HepG2 (cell line): ENCODE data around the gene TSC22D2. TPM values are rescaled to one million over a fixed set of nuclear protein-coding genes. Genes with fewer than 3 reads are reported as not detected.

Experiments
- ATAC-seq: fragments of 200-7000 bp; cut with Tn5 transposase; 3 replicates; pipeline ENCODE4 v1.9.1; 2020; ENCODE audit warnings: mild to moderate bottlenecking, moderate library complexity
- BruUV-seq: library from RNA; stranded (reverse); fragments of 400-500 nt; replicated peaks from 2 replicates; lab custom pipeline; 2021; lab: Mats Ljungman, UMichigan
- CTCF ChIA-PET: fragments of 300-600 bp; formaldehyde crosslinking; extraction: SDS; loops from one replicate; lab custom pipeline; 2021; ENCODE audit warnings: low total read pairs, inconsistent platforms, low intra/inter-chr PET ratio; lab: Yijun Ruan, JAX
- POLR2A ChIA-PET: fragments of 350-600 bp; sonication (Branson Sonifier 250); formaldehyde crosslinking; loops from one replicate; lab custom pipeline; 2020; ENCODE audit warnings: antibody characterized with exemption, inconsistent platforms; lab: Yijun Ruan, JAX
- DNase-seq: peaks from one replicate; pipeline ENCODE4 v3.0.0-alpha.2; 2015; ENCODE audit warnings: low spot score
- FAIRE-seq: peaks from 3 replicates; lab custom pipeline; 2011; peaks lifted over from hg19 to GRCh38; lab: Jason Lieb, UNC
- H2AFZ ChIP-seq: one replicate; pipeline ENCODE4 v1.6.1; 2011; ENCODE audit warnings: low read length, inconsistent platforms
- H3K27ac ChIP-seq: fragments of 300-600 bp; 3 replicates; pipeline ENCODE4 v1.8.0; 2011; ENCODE audit warnings: mixed run types, mild to moderate bottlenecking, mixed read lengths, low read length, inconsistent platforms; ENCODE audit not compliant: insufficient read depth; ENCODE audit errors: extremely low read length
- H3K27me3 ChIP-seq, 2 experiments: fragments of 200-600 bp in 1 of 2; 2 replicates in 1 of 2; 3 replicates in 1 of 2; pipeline versions ENCODE4 v1.6.0 to v1.8.0; 2011; ENCODE audit warnings: low read length in 2 of 2, mild to moderate bottlenecking in 2 of 2, moderate library complexity in 2 of 2, inconsistent platforms in 1 of 2; ENCODE audit not compliant: insufficient read depth in 2 of 2, control insufficient read depth in 1 of 2
- H3K36me3 ChIP-seq, 2 experiments: fragments of 200-600 bp in 1 of 2; replicated peaks in 1 of 2; 2 replicates in 1 of 2; 3 replicates in 1 of 2; pipeline versions ENCODE4 v1.5.1 to v1.8.0; 2011; ENCODE audit warnings: low read length in 2 of 2, inconsistent platforms in 1 of 2; ENCODE audit not compliant: insufficient read depth in 2 of 2, control insufficient read depth in 1 of 2
- H3K4me1 ChIP-seq: 2 replicates; pipeline ENCODE4 v1.5.1; 2012; ENCODE audit warnings: low read length, inconsistent platforms; ENCODE audit not compliant: insufficient read depth
- H3K4me2 ChIP-seq: 2 replicates; pipeline ENCODE4 v1.6.0; 2011; ENCODE audit warnings: low read depth, low read length, inconsistent platforms
- H3K4me3 ChIP-seq, 3 experiments: fragments of 200-600 bp in 1 of 3; sonication (generic), shearing (Covaris generic) in 1 of 3; replicated peaks in 1 of 3; 2 replicates each; pipeline ENCODE4 v1.5.1; 2011 to 2016; ENCODE audit warnings: low read length in 3 of 3, inconsistent platforms in 2 of 3, low read depth in 2 of 3, mild to moderate bottlenecking in 2 of 3, control low read depth in 1 of 3, mixed read lengths in 1 of 3; ENCODE audit not compliant: insufficient read depth in 1 of 3
- H3K79me2 ChIP-seq: one replicate; pipeline ENCODE4 v1.6.1; 2011; ENCODE audit warnings: low read length, inconsistent platforms; ENCODE audit not compliant: insufficient read depth
- H3K9ac ChIP-seq: 2 replicates; pipeline ENCODE4 v1.6.0; 2011; ENCODE audit warnings: mild to moderate bottlenecking, low read depth, low read length, inconsistent platforms; ENCODE audit not compliant: insufficient read depth
- H3K9me3 ChIP-seq: 2 replicates; pipeline ENCODE4 v1.5.1; 2012; ENCODE audit warnings: mild to moderate bottlenecking, low read length
- H4K20me1 ChIP-seq: 2 replicates; pipeline ENCODE4 v1.6.0; 2011; ENCODE audit warnings: inconsistent platforms, mild to moderate bottlenecking, low read length, moderate library complexity; ENCODE audit not compliant: insufficient read depth
- E2F1 ChIP-seq: sonication (generic); formaldehyde crosslinking; IDR thresholded peaks from 2 replicates; pipeline ENCODE4 v1.5.0; 2020; ENCODE audit warnings: missing genetic modification reagents
- FOXO1 ChIP-seq: sonication (generic); formaldehyde crosslinking; IDR thresholded peaks from 2 replicates; pipeline ENCODE4 v1.4.0; 2020; ENCODE audit warnings: missing genetic modification reagents
- GMEB1 ChIP-seq: sonication (generic); formaldehyde crosslinking; IDR thresholded peaks from 2 replicates; pipeline ENCODE4 v1.5.1; 2020; ENCODE audit warnings: missing genetic modification reagents, mild to moderate bottlenecking, borderline replicate concordance
- KDM2A ChIP-seq: sonication (generic); formaldehyde crosslinking; IDR thresholded peaks from 2 replicates; pipeline ENCODE4 v1.4.0; 2020; ENCODE audit warnings: low read depth, missing genetic modification reagents, borderline replicate concordance
- NR1H2 ChIP-seq: sonication (generic); formaldehyde crosslinking; IDR thresholded peaks from 2 replicates; pipeline ENCODE4 v1.8.1; 2022; ENCODE audit warnings: low read depth, missing genetic modification reagents, borderline replicate concordance
- PRDM15 ChIP-seq: sonication (generic); formaldehyde crosslinking; IDR thresholded peaks from 2 replicates; pipeline ENCODE4 v1.4.0; 2020; ENCODE audit warnings: missing genetic modification reagents
- SMYD3 ChIP-seq: sonication (generic); formaldehyde crosslinking; IDR thresholded peaks from 2 replicates; pipeline ENCODE4 v1.8.1; 2023; ENCODE audit warnings: mild to moderate bottlenecking, missing genetic modification reagents
- TAF1 ChIP-seq: sonication (generic); formaldehyde crosslinking; IDR thresholded peaks from 2 replicates; pipeline ENCODE4 v1.4.0; 2020; ENCODE audit warnings: missing genetic modification reagents
- ZNF275 ChIP-seq: sonication (generic); formaldehyde crosslinking; IDR thresholded peaks from 2 replicates; pipeline ENCODE4 v1.8.0; 2022; ENCODE audit warnings: missing genetic modification reagents, mild to moderate bottlenecking, inconsistent platforms, borderline replicate concordance
- ZNF432 ChIP-seq: sonication (generic); formaldehyde crosslinking; IDR thresholded peaks from 2 replicates; pipeline ENCODE4 v1.5.0; 2020; ENCODE audit warnings: missing genetic modification reagents, mild to moderate bottlenecking, borderline replicate concordance
- ZNF484 ChIP-seq: sonication (generic); formaldehyde crosslinking; IDR thresholded peaks from 2 replicates; pipeline ENCODE4 v1.5.1; 2020; ENCODE audit warnings: mild to moderate bottlenecking, low read depth, missing genetic modification reagents, borderline replicate concordance
- ZNF780A ChIP-seq: sonication (generic); formaldehyde crosslinking; IDR thresholded peaks from 2 replicates; pipeline ENCODE4 v1.8.0; 2022; ENCODE audit warnings: mild to moderate bottlenecking, missing genetic modification reagents, moderate library complexity
- WGBS: methylation state at CpG from one replicate; pipeline ENCODE4 v1.1.6; 2017; ENCODE audit warnings: low lambda C conversion rate; 5-methylcytosine and 5-hydroxymethylcytosine counted together
- in situ Hi-C: cut with HindIII; loops from 2 replicates; pipeline ENCODE4 v1.10.0; 2017; ENCODE audit warnings: low pct_unique_long_range_greater_than_20kb; ENCODE audit not compliant: extremely low pct_ligation_motif_present
- intact Hi-C: fragments of 100-400 bp; cut with micrococcal nuclease; formaldehyde crosslinking; loops from one replicate; pipeline ENCODE4 v1.10.0; 2022; ENCODE audit not compliant: unreplicated experiment
- polyA plus RNA-seq, 8 experiments: library from polyadenylated mRNA; depleted of rRNA in 3 of 8; stranded (reverse) in 7 of 8; unstranded in 1 of 8; fragments of >200 nt; fragmentation: Illumina TruSeq in 4 of 8; extraction: Trizol in 4 of 8; gene quantifications; 2 replicates each; pipeline versions ENCODE4 v1.2.1 to v1.2.3, GENCODE V29; 2011 to 2016; ENCODE audit warnings: low read depth in 4 of 8, missing spikeins in 1 of 8, mixed read lengths in 1 of 8; ENCODE audit not compliant: insufficient read depth in 1 of 8
- total RNA-seq, 5 experiments: library from RNA; depleted of rRNA; stranded (reverse); fragments of >200 nt; fragmentation: Illumina TruSeq; extraction: Trizol; gene quantifications; 2 replicates each; pipeline ENCODE4 v1.2.3, GENCODE V29; 2016; ENCODE audit warnings: low read depth in 1 of 5

The TSC22D2 gene
- total and polyA plus RNA-seq, 2 of the 13 experiments (the other 11 are each of a cell fraction or from before 2014, with no cell fraction given) = 4.6 to 8.2 TPM

- TF ChIP-seq PRDM15 (CRISPR knock-in tag) (no peak), E2F1 (no peak), NR1H2 (CRISPR knock-in tag) (no peak), TAF1 (no peak), ZNF484 (CRISPR knock-in tag) (no peak), FOXO1 (no peak)
Observed at GRCh38 chr3:150411106-150411460, 3.0 kb downstream of the TSC22D2 start (continued).

- ATAC-seq = no peak
- Histone ChIP-seq H3K36me3 (0 out of 5 replicates have a peak, but pooled peaks cover 1 to 12% of the 10 kb centered on the region in 2 experiments), H3K79me2 (peaks cover 74% of the 10 kb centered on the region), H3K9me3 (no peaks in the 10 kb centered on the region), H3K4me2 (peak overlapping the region; percentile 89), H3K27ac (no peak overlapping the region), H3K4me3 (peak overlapping the region; percentile 89 to 97 (median 90)), H3K27me3 (no peaks in the 10 kb centered on the region; a peak in 1 of 5 replicates), H4K20me1 (peaks cover 67% of the 10 kb centered on the region), H3K9ac (peak overlapping the region; percentile 90), H3K4me1 (peaks cover 35% of the 10 kb centered on the region), H2AFZ (no peak overlapping the region)
- ChIA-PET POLR2A (no interaction called here), CTCF (no interaction called here)
- in situ Hi-C loops (no loop called here), intact Hi-C loops (loop anchor here (5.0 to 10.0 kb wide), 4 partner anchors 36 to 477 kb away; partner anchors contain the start of genes EIF2A and SERP1)
- no peak for TF ChIP-seq ZNF275 (CRISPR knock-in tag)
- TF ChIP-seq SMYD3 (CRISPR knock-in tag) = no peak
- no peak for TF ChIP-seq GMEB1
- no peak for TF ChIP-seq ZNF432 (CRISPR knock-in tag)
- TF ChIP-seq KDM2A (CRISPR knock-in tag) = no peak
- no peak for TF ChIP-seq ZNF780A
- DNase-seq = no peak
- BruUV-seq = no TSS peak
- WGBS = 2% methylated on average over 3 of the region's 3 CpGs
- FAIRE-seq = no peak
Observed at GRCh38 chr3:150411546-150411945, 3.4 kb downstream of the TSC22D2 start.
